Activated naive CD8-positive, alpha-beta T cell treated with anti-CD3 and anti-CD28 coated beads, Interleukin-2, amount 50 U/mL, for 24 hours (primary cell): Measurements from ENCODE around the gene GAGE12J.
A peak's percentile ranks its signal among the peaks of the same experiment; 100 is the strongest.
"Not testable (repeated sequence)": the region's sequence is repeated elsewhere in the genome, so short reads cannot be mapped to it uniquely, and the experiment has no call there.

Experiments used
- ATAC-seq: fragments of 150-1000 bp; cut with Tn5 transposase; one replicate; pipeline ENCODE4 v1.10.0; 2021
- DNase-seq: peaks from one replicate; pipeline ENCODE4 v3.0.0; 2021
- H3K27ac Mint-ChIP-seq: one replicate; pipeline ENCODE4 v1.8.0; 2021; ENCODE audit warnings: mild to moderate bottlenecking, mixed read lengths
- H3K27me3 Mint-ChIP-seq: one replicate; pipeline ENCODE4 v1.8.0; 2021; ENCODE audit warnings: mixed read lengths
- H3K36me3 Mint-ChIP-seq: one replicate; pipeline ENCODE4 v1.8.0; 2021; ENCODE audit warnings: low read depth, mixed read lengths
- H3K4me1 Mint-ChIP-seq: one replicate; pipeline ENCODE4 v1.8.0; 2021; ENCODE audit warnings: mixed read lengths
- H3K4me3 Mint-ChIP-seq: one replicate; pipeline ENCODE4 v1.8.0; 2021; ENCODE audit warnings: mild to moderate bottlenecking, moderate library complexity, mixed read lengths
- H3K9me3 Mint-ChIP-seq: one replicate; pipeline ENCODE4 v1.8.0; 2021; ENCODE audit warnings: mixed read lengths

GAGE12J gene

DNA sequence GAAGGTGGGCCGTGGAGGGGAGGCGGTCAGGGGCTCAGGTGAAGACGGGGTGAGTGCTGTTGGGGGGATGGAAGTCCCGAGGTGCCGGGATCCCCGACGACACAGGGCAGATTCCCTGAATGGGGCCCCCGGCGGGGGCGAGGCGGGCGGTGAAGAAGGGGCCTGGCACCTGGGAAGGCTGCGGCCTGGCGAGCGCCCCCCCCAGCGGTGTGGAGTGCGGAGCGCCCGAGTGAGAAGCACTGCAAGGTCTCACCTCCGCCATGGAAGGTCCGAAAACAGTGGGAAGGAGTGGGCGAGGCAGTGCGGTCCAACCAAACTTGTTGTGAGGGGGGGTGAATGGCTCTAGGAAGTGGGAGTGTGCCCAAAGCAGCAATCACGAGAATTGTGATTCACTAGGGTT is 19.6 kb downstream of the GAGE12J start:
- H3K4me3 Mint-ChIP-seq, ATAC-seq, H3K4me1 Mint-ChIP-seq, H3K9me3 Mint-ChIP-seq, H3K36me3 Mint-ChIP-seq, DNase-seq, H3K27me3 Mint-ChIP-seq, H3K27ac Mint-ChIP-seq: not testable (repeated sequence)

DNA sequence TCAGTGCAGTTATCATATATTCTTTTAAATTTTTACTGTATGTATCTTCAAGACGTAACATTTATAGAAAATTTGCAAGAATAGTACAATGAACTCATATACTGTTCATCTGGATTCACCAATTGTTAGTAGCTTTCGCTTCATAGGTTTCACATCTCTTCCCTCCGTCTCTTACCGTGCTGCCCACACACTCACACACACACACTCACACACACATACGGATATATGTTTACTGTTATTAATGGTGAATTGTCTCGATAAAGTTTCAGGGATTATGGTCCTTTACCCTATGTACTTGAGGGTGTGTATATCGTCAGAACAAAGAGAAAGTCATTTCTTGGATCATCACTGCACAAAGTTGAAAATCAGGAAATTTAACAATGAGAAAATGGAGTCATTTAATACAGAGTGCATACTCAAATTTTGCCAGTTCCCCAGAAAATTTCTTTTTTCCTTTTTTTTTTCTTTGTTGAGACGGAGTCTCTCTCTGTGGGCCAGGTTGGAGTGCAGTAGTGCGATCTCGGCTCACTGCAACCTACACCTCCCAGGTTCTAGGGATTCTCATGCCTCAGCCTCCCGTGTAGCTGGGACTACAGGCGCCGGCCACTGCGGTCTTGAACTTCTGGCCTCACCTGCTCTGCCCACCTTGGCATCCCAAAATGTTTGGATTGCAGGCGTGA is 22.8 kb downstream of the GAGE12J start:
- not testable (repeated sequence) for H3K4me3 Mint-ChIP-seq

DNA sequence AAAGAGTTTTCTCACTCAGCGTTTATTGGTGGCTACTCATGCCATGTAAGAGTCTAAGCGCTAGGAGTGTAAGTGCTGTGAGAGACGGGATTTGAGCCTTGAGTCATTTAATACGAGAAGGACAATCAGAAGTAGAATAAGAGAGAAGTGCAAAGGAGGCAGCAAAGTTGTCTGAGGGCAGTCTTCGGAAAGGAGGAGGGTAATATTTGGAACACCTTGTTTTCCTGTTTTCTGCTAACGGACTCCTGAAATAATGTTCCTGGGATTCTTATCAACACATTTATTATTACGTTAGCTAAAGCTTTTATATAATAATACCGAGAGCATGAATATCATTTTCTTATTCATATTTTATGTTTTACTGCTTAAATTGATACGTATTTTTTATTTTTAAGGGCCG is 23.6 kb downstream of the GAGE12J start:
- H3K36me3 Mint-ChIP-seq, H3K4me1 Mint-ChIP-seq, ATAC-seq, H3K4me3 Mint-ChIP-seq, H3K27me3 Mint-ChIP-seq, H3K9me3 Mint-ChIP-seq, H3K27ac Mint-ChIP-seq, DNase-seq: not testable (repeated sequence)

More for the DNA sequence above, 22.8 kb downstream of the GAGE12J start:
- DNase-seq, H3K9me3 Mint-ChIP-seq, H3K27ac Mint-ChIP-seq, H3K4me1 Mint-ChIP-seq, H3K27me3 Mint-ChIP-seq, ATAC-seq, H3K36me3 Mint-ChIP-seq: not testable (repeated sequence)

DNA sequence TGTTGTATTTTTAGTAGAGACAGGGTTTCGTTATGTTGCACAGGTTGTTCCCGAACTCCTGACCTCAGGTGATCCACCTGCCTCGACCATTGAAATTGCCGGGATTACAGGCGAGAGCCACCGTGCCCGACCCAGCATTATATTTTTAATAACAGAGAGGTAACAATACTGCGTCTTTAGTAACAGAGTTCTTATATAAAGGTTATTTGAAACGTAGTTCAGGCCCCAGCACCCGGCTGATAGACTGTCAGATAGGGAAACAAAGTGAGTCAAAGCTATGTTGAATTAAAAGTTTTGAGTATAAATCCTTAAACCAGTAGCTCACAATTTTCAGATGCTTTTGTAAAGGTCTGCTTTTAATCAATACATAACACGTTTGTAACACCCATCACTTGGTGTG is 24.3 kb downstream of the GAGE12J start:
- not testable (repeated sequence) for H3K9me3 Mint-ChIP-seq, ATAC-seq

More for the DNA sequence above, 24.3 kb downstream of the GAGE12J start:
- H3K27ac Mint-ChIP-seq, H3K36me3 Mint-ChIP-seq, H3K27me3 Mint-ChIP-seq, H3K4me1 Mint-ChIP-seq, H3K4me3 Mint-ChIP-seq: not testable (repeated sequence)
- peak; percentile 6 for DNase-seq
